GM23338 (cell line): ENCODE measurements around the gene HDHD5. TPM values are rescaled to one million over a fixed set of nuclear protein-coding genes. Genes with fewer than 3 reads are reported as not detected.

Experiments
- ATAC-seq: fragments of 200-7000 bp; cut with Tn5 transposase; 3 replicates; pipeline ENCODE4 v1.9.1; 2020
- DNase-seq: peaks from one replicate; pipeline ENCODE4 v3.0.0-alpha.2; 2015; ENCODE audit warnings: low spot score
- H2AFZ ChIP-seq: fragments of 200-600 bp; sonication (generic); 2 replicates; pipeline ENCODE4 v1.8.0; 2016; ENCODE audit warnings: antibody characterized with exemption, mild to moderate bottlenecking, moderate library complexity
- H3F3A ChIP-seq: fragments of 200-600 bp; sonication (generic); replicated peaks from 2 replicates; pipeline ENCODE4 v1.8.0; 2017; ENCODE audit warnings: antibody characterized with exemption, mixed run types, low read depth
- H3K27ac ChIP-seq: fragments of 200-600 bp; sonication (generic); 2 replicates; pipeline ENCODE4 v1.6.1; 2016; ENCODE audit warnings: low read depth
- H3K27me3 ChIP-seq: fragments of 200-600 bp; sonication (generic); 2 replicates; pipeline ENCODE4 v1.8.0; 2016; ENCODE audit warnings: mild to moderate bottlenecking, mixed run types, moderate library complexity; ENCODE audit not compliant: insufficient read depth
- H3K36me3 ChIP-seq: fragments of 200-600 bp; sonication (generic); 2 replicates; pipeline ENCODE4 v1.8.0; 2016; ENCODE audit warnings: mild to moderate bottlenecking; ENCODE audit not compliant: insufficient read depth
- H3K4me1 ChIP-seq: fragments of 200-600 bp; sonication (generic); 2 replicates; pipeline ENCODE4 v1.8.0; 2016; ENCODE audit warnings: mild to moderate bottlenecking, moderate library complexity; ENCODE audit not compliant: insufficient read depth
- H3K4me2 ChIP-seq: fragments of 200-600 bp; sonication (generic); 2 replicates; pipeline ENCODE4 v1.7.1; 2017; ENCODE audit warnings: mixed run types
- H3K4me3 ChIP-seq: fragments of 200-600 bp; sonication (generic); 2 replicates; pipeline ENCODE4 v1.6.1; 2016; ENCODE audit warnings: mixed run types
- H3K79me2 ChIP-seq: fragments of 200-600 bp; sonication (generic); replicated peaks from 2 replicates; pipeline ENCODE4 v1.8.0; 2017; ENCODE audit warnings: mild to moderate bottlenecking; ENCODE audit not compliant: insufficient read depth
- H3K9me2 ChIP-seq: fragments of 200-600 bp; sonication (generic); 2 replicates; pipeline ENCODE4 v1.8.0; 2017; ENCODE audit not compliant: insufficient read depth
- H4K20me1 ChIP-seq: fragments of 200-600 bp; sonication (generic); replicated peaks from 2 replicates; pipeline ENCODE4 v1.8.0; 2017; ENCODE audit warnings: mild to moderate bottlenecking; ENCODE audit not compliant: insufficient read depth
- H3K27ac Mint-ChIP-seq: 2 replicates; pipeline ENCODE4 v1.8.0; 2020; ENCODE audit warnings: inconsistent platforms, mild to moderate bottlenecking, moderate library complexity, mixed read lengths
- H3K27me3 Mint-ChIP-seq: 3 replicates; pipeline ENCODE4 v1.8.0; 2022; ENCODE audit warnings: low read depth, mild to moderate bottlenecking, moderate library complexity, mixed read lengths, inconsistent platforms; ENCODE audit not compliant: insufficient read depth, poor library complexity
- H3K36me3 Mint-ChIP-seq: 3 replicates; pipeline ENCODE4 v1.8.0; 2021; ENCODE audit warnings: low read depth, mild to moderate bottlenecking, inconsistent platforms, moderate library complexity, mixed read lengths
- H3K4me1 Mint-ChIP-seq: 3 replicates; pipeline ENCODE4 v1.8.0; 2020; ENCODE audit warnings: mild to moderate bottlenecking, inconsistent platforms, mixed read lengths
- H3K4me3 Mint-ChIP-seq: 3 replicates; pipeline ENCODE4 v1.8.0; 2021; ENCODE audit warnings: moderate library complexity, mild to moderate bottlenecking, inconsistent platforms, mixed read lengths
- H3K9me3 Mint-ChIP-seq: 3 replicates; pipeline ENCODE4 v1.8.0; 2020; ENCODE audit warnings: moderate library complexity, mild to moderate bottlenecking, inconsistent platforms, mixed read lengths
- CREB1 ChIP-seq: fragments of 250-450 bp; sonication (Bioruptor Pico); IDR thresholded peaks from 2 replicates; pipeline ENCODE4 v1.5.0; 2020; ENCODE audit warnings: low read depth, mild to moderate bottlenecking, moderate library complexity
- EZH2 ChIP-seq: fragments of 200-600 bp; sonication (generic); IDR thresholded peaks from one replicate; pipeline ENCODE4 v1.8.0; 2017; ENCODE audit warnings: antibody characterized with exemption, mild to moderate bottlenecking, low read depth; ENCODE audit not compliant: unreplicated experiment
- EZH2phosphoT487 ChIP-seq: fragments of 200-600 bp; sonication (generic); IDR thresholded peaks from one replicate; pipeline ENCODE4 v1.8.1; 2018; ENCODE audit warnings: antibody characterized with exemption; ENCODE audit not compliant: unreplicated experiment
- JUNB ChIP-seq: IDR thresholded peaks from one replicate; pipeline ENCODE4 v1.6.1; 2016; ENCODE audit warnings: antibody characterized with exemption; ENCODE audit not compliant: unreplicated experiment
- NANOG ChIP-seq: IDR thresholded peaks from 2 replicates; pipeline ENCODE4 v1.6.1; 2016; ENCODE audit warnings: antibody characterized with exemption, borderline replicate concordance
- POLR2AphosphoS5 ChIP-seq: IDR thresholded peaks from 2 replicates; pipeline ENCODE4 v1.6.1; 2016; ENCODE audit warnings: antibody characterized with exemption, low read depth
- STAT1 ChIP-seq: IDR thresholded peaks from one replicate; pipeline ENCODE4 v1.6.1; 2016; ENCODE audit warnings: antibody characterized with exemption; ENCODE audit not compliant: unreplicated experiment
- ZNF114 ChIP-seq: fragments of 250-450 bp; sonication (Bioruptor Pico); IDR thresholded peaks from 2 replicates; pipeline ENCODE4 v1.5.0; 2020; ENCODE audit warnings: mild to moderate bottlenecking, moderate library complexity
- ZNF331 ChIP-seq: fragments of 250-450 bp; sonication (Bioruptor Pico); IDR thresholded peaks from 2 replicates; pipeline ENCODE4 v1.5.0; 2020; ENCODE audit warnings: low read depth, mild to moderate bottlenecking, moderate library complexity
- polyA plus RNA-seq: library from polyadenylated mRNA; unstranded; fragments of >200 nt; fragmentation: Nextera tagmentation; extraction: Ambion mirVana; gene quantifications from 2 replicates; pipeline ENCODE4 v1.2.1, GENCODE V29; 2016
- total RNA-seq: library from RNA; depleted of rRNA; stranded (reverse); fragments of >200 nt; shearing (Covaris generic); gene quantifications from 2 replicates; pipeline ENCODE4 v1.2.3, GENCODE V29; 2014
- TF ChIP-seq, protein P1 (sequence below): IDR thresholded peaks from 2 replicates; pipeline ENCODE4 v1.6.1; 2016; ENCODE audit warnings: antibody characterized with exemption
- TF ChIP-seq, protein P2 (sequence below): IDR thresholded peaks from one replicate; pipeline ENCODE4 v1.6.1; 2018; ENCODE audit warnings: antibody characterized with exemption; ENCODE audit not compliant: unreplicated experiment
- TF ChIP-seq, protein P3 (sequence below): fragments of 250-450 bp; sonication (Bioruptor Pico); IDR thresholded peaks from 2 replicates; pipeline ENCODE4 v1.5.0; 2020; ENCODE audit warnings: mild to moderate bottlenecking, moderate library complexity
- TF ChIP-seq, protein P4 (sequence below), 2 experiments: fragments of 200-600 bp in 1 of 2; sonication (generic) in 1 of 2; conservative IDR thresholded peaks; 2 replicates each; pipeline versions ENCODE4 v1.5.1 to v1.6.1; 2016 to 2017; ENCODE audit warnings: antibody characterized with exemption in 2 of 2, low read depth in 2 of 2, mild to moderate bottlenecking in 2 of 2, moderate library complexity in 1 of 2

Gene HDHD5
- total and polyA plus RNA-seq, 2 experiments from 2014 or later, result 70.0 to 116 TPM

DNA sequence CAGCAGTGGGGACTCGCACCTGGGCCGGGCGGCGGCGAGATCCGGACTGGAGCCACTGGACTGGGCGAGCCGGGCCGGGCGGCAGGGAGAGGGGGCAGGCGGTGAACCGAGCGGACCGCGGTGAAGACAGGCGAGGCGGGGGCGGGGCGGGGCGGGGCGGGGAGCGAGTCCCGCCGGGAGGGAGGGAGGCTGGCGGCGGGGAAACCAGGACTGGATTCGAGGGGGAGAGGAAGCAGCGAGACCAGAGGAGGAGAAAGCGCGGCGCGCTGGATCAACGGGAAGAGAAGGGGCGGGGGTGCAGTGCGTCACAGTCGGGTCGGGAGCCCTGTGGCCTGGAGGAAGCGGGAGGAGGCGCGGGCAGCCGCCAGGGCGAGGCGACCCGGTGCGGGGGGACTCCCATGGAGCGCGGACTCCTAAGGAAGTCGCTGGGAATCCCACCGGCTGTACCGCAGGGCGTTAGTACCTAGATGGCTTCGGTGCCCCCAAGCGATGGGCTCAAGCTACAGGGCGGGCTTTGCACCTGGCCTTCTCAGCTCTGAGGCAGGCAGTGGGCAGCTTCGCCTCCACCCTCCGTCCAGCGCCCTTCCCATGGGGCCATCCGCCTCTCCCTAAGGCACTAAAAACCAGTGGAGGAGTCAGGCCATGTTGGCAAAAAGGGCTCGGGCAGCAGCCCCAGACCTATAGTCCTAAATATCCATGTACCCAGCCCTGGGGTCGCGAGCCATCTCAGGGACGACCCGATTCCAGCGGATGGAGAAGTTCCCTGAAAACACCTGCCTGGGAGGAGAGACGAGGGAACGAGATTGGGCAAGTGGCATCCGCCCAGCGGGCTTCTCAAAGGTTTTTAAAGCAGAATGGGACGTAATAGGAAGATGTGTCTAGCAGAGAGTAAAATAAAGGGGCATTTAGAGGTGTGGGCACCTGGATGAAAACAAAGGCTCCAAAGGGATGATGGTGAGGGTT lies 37.6 kb downstream of the HDHD5 start, which contains the start of gene TMEM121B:
TSS of gene TMEM121B (minus strand) at position 128 of the 963 bp plus-strand sequence. CDS start 233 bp downstream, outside the sequence.
- peak within 1 kb of the TSS; percentile 82 for H3K4me3 Mint-ChIP-seq
- Histone ChIP-seq H3K79me2 (no peaks in the 10 kb centered on the region), H3K27me3 (peaks cover 10% of the 10 kb centered on the region; the same call in 1 of the 2 replicates), H4K20me1 (0 out of 2 replicates have a peak, but pooled peaks cover 3% of the 10 kb centered on the region), H3F3A (peaks cover 15% of the 10 kb centered on the region; the same call in 1 of the 2 replicates), H3K27ac (0 out of 2 replicates have a peak within 1 kb of the TSS, but pooled peaks have one; percentile 32), H3K4me1 (peaks cover 24% of the 10 kb centered on the region), H3K36me3 (no peaks in the 10 kb centered on the region), H3K9me2 (no peaks in the 10 kb centered on the region), H3K4me3 (peak within 1 kb of the TSS; percentile 75), H3K4me2 (peak within 1 kb of the TSS; percentile 88), H2AFZ (peak within 1 kb of the TSS; percentile 99)
- DNase-seq (peak; percentile 98), ATAC-seq (peak; percentile 72)
- H3K4me1 Mint-ChIP-seq, result peaks cover 28% of the 10 kb centered on the region
- H3K27me3 Mint-ChIP-seq, result peaks cover 18% of the 10 kb centered on the region
- H3K9me3 Mint-ChIP-seq, result no peaks in the 10 kb centered on the region; the same call in 2 of the 3 replicates
- TF ChIP-seq, protein P1, sequence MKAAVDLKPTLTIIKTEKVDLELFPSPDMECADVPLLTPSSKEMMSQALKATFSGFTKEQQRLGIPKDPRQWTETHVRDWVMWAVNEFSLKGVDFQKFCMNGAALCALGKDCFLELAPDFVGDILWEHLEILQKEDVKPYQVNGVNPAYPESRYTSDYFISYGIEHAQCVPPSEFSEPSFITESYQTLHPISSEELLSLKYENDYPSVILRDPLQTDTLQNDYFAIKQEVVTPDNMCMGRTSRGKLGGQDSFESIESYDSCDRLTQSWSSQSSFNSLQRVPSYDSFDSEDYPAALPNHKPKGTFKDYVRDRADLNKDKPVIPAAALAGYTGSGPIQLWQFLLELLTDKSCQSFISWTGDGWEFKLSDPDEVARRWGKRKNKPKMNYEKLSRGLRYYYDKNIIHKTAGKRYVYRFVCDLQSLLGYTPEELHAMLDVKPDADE, result no peak
- TF ChIP-seq EZH2 (no peak), JUNB (no peak), POLR2AphosphoS5 (peak; percentile 41), ZNF331 (CRISPR knock-in tag) (no peak), NANOG (no peak), EZH2phosphoT487 (no peak), STAT1 (no peak), CREB1 (CRISPR knock-in tag) (peak; percentile 89), ZNF114 (CRISPR knock-in tag) (no peak)
- TF ChIP-seq, protein P2, sequence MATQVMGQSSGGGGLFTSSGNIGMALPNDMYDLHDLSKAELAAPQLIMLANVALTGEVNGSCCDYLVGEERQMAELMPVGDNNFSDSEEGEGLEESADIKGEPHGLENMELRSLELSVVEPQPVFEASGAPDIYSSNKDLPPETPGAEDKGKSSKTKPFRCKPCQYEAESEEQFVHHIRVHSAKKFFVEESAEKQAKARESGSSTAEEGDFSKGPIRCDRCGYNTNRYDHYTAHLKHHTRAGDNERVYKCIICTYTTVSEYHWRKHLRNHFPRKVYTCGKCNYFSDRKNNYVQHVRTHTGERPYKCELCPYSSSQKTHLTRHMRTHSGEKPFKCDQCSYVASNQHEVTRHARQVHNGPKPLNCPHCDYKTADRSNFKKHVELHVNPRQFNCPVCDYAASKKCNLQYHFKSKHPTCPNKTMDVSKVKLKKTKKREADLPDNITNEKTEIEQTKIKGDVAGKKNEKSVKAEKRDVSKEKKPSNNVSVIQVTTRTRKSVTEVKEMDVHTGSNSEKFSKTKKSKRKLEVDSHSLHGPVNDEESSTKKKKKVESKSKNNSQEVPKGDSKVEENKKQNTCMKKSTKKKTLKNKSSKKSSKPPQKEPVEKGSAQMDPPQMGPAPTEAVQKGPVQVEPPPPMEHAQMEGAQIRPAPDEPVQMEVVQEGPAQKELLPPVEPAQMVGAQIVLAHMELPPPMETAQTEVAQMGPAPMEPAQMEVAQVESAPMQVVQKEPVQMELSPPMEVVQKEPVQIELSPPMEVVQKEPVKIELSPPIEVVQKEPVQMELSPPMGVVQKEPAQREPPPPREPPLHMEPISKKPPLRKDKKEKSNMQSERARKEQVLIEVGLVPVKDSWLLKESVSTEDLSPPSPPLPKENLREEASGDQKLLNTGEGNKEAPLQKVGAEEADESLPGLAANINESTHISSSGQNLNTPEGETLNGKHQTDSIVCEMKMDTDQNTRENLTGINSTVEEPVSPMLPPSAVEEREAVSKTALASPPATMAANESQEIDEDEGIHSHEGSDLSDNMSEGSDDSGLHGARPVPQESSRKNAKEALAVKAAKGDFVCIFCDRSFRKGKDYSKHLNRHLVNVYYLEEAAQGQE, result no peak
- TF ChIP-seq, protein P3, sequence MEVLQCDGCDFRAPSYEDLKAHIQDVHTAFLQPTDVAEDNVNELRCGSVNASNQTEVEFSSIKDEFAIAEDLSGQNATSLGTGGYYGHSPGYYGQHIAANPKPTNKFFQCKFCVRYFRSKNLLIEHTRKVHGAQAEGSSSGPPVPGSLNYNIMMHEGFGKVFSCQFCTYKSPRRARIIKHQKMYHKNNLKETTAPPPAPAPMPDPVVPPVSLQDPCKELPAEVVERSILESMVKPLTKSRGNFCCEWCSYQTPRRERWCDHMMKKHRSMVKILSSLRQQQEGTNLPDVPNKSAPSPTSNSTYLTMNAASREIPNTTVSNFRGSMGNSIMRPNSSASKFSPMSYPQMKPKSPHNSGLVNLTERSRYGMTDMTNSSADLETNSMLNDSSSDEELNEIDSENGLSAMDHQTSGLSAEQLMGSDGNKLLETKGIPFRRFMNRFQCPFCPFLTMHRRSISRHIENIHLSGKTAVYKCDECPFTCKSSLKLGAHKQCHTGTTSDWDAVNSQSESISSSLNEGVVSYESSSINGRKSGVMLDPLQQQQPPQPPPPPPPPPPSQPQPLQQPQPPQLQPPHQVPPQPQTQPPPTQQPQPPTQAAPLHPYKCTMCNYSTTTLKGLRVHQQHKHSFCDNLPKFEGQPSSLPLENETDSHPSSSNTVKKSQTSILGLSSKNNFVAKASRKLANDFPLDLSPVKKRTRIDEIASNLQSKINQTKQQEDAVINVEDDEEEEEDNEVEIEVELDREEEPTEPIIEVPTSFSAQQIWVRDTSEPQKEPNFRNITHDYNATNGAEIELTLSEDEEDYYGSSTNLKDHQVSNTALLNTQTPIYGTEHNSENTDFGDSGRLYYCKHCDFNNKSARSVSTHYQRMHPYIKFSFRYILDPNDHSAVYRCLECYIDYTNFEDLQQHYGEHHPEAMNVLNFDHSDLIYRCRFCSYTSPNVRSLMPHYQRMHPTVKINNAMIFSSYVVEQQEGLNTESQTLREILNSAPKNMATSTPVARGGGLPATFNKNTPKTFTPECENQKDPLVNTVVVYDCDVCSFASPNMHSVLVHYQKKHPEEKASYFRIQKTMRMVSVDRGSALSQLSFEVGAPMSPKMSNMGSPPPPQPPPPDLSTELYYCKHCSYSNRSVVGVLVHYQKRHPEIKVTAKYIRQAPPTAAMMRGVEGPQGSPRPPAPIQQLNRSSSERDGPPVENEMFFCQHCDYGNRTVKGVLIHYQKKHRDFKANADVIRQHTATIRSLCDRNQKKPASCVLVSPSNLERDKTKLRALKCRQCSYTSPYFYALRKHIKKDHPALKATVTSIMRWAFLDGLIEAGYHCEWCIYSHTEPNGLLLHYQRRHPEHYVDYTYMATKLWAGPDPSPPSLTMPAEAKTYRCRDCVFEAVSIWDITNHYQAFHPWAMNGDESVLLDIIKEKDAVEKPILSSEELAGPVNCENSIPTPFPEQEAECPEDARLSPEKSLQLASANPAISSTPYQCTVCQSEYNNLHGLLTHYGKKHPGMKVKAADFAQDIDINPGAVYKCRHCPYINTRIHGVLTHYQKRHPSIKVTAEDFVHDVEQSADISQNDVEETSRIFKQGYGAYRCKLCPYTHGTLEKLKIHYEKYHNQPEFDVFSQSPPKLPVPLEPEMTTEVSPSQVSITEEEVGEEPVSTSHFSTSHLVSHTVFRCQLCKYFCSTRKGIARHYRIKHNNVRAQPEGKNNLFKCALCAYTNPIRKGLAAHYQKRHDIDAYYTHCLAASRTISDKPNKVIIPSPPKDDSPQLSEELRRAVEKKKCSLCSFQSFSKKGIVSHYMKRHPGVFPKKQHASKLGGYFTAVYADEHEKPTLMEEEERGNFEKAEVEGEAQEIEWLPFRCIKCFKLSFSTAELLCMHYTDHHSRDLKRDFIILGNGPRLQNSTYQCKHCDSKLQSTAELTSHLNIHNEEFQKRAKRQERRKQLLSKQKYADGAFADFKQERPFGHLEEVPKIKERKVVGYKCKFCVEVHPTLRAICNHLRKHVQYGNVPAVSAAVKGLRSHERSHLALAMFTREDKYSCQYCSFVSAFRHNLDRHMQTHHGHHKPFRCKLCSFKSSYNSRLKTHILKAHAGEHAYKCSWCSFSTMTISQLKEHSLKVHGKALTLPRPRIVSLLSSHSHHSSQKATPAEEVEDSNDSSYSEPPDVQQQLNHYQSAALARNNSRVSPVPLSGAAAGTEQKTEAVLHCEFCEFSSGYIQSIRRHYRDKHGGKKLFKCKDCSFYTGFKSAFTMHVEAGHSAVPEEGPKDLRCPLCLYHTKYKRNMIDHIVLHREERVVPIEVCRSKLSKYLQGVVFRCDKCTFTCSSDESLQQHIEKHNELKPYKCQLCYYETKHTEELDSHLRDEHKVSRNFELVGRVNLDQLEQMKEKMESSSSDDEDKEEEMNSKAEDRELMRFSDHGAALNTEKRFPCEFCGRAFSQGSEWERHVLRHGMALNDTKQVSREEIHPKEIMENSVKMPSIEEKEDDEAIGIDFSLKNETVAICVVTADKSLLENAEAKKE (CRISPR knock-in tag), result no peak
- TF ChIP-seq, protein P4, sequence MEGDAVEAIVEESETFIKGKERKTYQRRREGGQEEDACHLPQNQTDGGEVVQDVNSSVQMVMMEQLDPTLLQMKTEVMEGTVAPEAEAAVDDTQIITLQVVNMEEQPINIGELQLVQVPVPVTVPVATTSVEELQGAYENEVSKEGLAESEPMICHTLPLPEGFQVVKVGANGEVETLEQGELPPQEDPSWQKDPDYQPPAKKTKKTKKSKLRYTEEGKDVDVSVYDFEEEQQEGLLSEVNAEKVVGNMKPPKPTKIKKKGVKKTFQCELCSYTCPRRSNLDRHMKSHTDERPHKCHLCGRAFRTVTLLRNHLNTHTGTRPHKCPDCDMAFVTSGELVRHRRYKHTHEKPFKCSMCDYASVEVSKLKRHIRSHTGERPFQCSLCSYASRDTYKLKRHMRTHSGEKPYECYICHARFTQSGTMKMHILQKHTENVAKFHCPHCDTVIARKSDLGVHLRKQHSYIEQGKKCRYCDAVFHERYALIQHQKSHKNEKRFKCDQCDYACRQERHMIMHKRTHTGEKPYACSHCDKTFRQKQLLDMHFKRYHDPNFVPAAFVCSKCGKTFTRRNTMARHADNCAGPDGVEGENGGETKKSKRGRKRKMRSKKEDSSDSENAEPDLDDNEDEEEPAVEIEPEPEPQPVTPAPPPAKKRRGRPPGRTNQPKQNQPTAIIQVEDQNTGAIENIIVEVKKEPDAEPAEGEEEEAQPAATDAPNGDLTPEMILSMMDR (conservative IDR thresholded peaks at IDR 0.05; ENCODE audit: low read depth in 2 of 2), result no peak
- H3K27ac Mint-ChIP-seq, result peak within 1 kb of the TSS; percentile 52; the same call in 1 of the 2 replicates
- no peaks in the 10 kb centered on the region for H3K36me3 Mint-ChIP-seq
